Measurements from ENCODE around the gene LYRM4.

Gene LYRM4

GRCh38 chr6:5098501-5099270 is 162.1 kb downstream of the LYRM4 start:
- DNase-seq (ENCODE audit: low spot score): no peak

DNA sequence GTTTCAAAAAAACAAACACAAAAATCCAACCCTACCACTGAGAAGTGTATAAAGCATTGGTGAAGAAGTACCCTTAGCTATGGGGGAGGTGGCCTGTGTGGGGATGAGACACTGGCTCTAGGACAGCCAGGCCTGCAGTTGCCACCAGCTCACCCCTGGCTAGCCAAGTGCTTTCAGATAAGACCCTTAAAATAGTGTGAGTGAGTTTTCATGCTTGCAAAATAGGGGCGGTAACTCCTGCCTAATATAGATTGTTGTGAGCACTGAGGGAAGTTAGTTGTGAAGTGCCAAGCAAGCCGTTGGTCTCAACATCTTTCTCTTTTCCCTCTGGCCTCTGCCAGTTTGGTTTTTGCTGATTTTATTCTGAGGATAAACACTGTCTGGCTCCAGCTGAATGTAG is 164.3 kb downstream of the LYRM4 start:
- no peak for DNase-seq (ENCODE audit: low spot score)

DNA sequence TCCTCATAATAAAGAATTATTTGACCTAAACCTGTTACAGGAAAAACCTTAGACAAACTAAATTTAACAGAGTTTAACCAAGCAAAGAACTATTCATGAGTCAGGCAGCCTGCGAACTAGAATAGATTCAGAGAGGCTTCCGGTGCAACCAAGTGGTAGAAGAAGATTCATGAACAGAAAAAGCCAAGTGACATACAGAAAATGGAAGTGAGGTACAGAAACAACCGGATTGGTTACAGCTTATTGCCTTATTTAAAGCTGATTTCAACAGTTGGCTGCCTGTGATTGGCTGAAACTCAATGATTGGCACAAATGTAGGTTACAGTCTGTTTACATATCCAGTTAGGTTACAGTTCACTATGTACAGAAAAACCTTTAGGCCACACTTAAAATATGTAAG is 165.5 kb downstream of the LYRM4 start:
- no peak for DNase-seq (ENCODE audit: low spot score)

DNA sequence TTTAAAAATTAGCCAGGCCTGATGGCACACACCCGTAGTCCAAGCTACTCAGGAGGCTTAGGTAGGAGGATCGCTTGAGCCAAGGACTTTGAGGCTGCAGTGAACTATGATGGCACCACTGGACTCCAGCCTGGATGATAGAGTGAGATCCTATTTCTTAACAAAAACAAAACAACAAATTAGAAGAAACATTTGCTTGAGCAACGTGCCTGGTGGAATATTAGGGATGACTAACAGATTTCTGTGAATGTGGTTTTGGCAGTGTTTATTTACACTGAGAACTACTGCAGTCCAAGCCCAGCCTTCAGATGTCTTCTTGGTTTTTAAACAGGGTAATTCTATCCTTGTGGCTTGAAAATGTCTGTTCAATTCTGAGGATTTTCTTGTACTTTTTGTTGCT is 166.4 kb downstream of the LYRM4 start:
- DNase-seq (ENCODE audit: low spot score): no peak

DNA sequence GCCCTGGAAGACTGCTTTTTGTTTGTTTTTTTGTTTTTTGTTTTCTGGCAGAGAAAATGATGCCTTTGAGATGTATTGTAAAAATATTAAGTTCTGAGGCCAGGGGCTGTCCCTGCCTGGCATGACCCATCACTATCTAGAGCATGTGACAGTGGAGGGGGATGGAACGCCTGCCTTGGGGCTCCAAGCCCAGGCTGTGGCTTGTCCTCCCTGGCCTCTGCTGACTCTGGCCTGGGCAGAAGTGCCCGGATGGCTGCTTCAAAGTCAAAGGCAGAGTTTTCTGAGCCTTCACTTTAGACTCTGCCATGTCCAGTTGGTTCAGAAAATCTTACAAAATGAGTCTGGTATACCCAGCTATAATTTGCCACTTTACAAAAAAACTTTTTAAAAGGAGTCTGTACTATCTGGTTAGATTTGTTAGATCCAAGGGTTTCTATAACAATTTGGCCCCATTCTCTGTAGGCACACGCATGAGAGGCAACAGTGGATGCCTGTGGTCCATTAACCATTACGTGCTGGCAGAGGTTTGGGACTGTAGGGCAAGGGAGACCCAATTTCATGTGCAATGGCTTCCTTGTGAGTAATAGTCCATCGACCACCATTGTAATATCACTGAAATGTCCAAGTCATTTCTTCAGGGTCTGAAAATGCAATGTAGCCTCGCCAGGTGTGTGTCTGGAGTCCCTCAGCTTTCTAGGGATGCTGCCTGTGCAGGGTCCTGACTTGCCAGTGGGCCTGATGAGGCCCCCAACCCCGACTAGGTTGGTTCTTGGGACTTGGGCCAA is 167.3 kb downstream of the LYRM4 start:
- DNase-seq (ENCODE audit: low spot score): no peak

GRCh38 chr6:5091210-5092069 is 169.3 kb downstream of the LYRM4 start:
- no peak for DNase-seq (ENCODE audit: low spot score)

DNA sequence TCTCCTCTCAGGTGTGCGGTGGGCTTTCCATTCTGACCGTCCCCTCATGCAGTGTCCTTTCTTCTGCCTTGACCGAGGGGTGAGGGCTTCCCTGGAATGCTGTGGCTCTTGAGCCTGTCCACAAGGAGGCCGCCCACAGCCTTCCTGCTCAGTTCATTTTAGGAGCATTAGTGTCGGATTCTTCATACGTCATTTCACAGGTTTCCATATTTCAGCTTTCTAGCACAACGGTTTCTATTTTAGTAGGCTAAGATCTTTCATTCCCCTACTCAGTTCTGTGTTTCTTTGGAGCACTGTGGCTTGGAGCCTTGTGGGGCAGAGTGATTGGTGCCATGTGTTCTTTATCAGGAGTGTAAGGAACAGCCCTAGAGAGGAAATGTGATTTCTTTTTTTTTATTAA is 170.1 kb downstream of the LYRM4 start:
- no peak for DNase-seq (ENCODE audit: low spot score)

DNA sequence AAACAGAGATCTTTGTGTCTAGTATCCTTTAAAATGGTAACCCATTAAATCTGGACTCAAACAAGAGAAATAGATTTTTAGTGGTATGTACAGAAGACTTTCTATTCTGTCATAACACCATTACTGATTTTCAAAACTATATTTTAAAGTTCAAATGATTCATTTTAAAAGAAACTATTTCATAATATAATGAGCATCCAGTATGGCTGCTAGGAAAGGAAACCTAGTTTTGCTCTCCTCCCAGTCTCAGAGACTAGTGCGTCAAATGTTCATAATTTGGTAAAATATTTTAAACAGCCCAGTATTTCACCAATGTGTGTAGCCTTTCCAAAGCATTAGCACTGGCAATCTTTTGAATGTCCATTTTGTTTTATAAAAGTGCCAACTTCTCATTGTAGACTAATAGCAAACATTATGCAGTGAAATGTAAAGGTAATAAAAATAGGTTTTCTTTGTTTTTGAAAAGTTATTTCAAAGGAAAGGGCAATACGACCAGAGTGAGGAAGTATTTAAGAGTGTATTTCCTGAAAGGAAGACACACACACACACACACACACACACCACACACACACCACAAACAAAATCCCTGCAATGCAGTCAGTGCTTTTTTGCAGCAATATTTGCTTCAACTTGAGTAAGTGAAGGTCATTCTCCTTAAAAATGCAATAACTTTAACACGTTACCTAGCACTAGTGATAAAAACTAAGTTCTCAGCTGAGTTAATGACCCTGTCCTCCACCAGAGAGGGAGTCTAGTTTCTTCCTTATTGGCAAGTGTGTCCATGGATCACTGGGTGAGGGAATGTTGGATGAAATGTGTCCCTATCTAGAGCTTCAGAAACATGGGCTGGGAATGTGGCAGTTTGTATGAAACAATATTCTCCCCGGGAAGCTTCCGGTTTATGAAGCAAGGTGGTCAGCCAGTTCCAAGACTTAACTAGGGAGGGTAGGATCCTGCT is 171.0 kb downstream of the LYRM4 start:
- no peak for DNase-seq (ENCODE audit: low spot score)

DNA sequence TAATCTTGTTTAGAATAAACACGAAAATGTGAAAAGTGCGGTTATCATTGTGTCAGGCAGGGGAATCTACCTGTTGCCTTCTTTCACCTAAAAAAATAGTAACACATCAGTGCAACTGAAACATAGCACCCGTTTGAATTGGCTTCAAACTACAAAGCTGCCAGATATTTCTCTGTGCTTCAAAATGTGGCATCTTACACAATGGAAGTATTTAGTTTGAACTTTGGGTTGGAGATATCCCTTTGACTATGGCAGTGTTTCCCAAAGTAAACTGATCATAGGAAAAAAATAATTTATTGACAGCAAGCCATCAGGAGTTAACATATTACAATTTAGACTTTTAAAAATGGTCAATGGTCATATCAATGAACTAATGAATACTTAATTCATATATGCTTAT is 172.0 kb downstream of the LYRM4 start:
- no peak for DNase-seq (ENCODE audit: low spot score)

- DNase-seq (ENCODE audit: low spot score): no peak
These were observed 173.4 kb downstream of the LYRM4 start for GRCh38 chr6:5087389-5087788.

- DNase-seq (ENCODE audit: low spot score): no peak
These were observed 174.4 kb downstream of the LYRM4 start for GRCh38 chr6:5086294-5086890.

DNA sequence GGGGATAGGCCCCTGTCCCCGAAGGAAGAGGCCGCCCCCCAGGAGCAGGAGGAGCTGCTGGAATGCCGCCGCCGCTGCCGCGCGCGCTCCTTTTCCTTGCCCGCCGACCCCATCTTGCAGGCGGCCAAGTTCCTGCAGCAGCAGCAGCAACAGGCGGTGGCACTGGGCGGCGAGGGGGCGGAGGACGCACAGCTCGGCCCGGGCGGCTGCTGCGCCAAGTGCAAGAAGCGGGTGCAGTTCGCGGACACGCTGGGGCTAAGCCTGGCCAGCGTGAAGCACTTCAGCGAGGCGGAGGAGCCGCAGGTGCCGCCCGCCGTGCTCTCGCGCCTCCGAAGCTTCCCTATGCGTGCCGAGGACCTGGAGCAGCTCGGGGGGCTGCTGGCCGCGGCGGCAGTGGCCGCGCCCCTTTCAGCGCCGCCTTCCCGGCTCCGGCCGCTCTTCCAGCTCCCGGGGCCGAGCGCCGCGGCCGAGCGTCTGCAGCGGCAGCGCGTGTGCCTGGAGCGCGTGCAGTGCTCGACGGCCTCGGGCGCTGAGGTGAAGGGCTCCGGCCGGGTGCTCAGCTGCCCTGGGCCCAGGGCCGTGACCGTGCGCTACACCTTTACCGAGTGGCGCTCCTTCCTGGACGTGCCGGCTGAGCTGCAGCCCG is 175.0 kb downstream of the LYRM4 start:
- DNase-seq (ENCODE audit: low spot score): peak; percentile 37

DNA sequence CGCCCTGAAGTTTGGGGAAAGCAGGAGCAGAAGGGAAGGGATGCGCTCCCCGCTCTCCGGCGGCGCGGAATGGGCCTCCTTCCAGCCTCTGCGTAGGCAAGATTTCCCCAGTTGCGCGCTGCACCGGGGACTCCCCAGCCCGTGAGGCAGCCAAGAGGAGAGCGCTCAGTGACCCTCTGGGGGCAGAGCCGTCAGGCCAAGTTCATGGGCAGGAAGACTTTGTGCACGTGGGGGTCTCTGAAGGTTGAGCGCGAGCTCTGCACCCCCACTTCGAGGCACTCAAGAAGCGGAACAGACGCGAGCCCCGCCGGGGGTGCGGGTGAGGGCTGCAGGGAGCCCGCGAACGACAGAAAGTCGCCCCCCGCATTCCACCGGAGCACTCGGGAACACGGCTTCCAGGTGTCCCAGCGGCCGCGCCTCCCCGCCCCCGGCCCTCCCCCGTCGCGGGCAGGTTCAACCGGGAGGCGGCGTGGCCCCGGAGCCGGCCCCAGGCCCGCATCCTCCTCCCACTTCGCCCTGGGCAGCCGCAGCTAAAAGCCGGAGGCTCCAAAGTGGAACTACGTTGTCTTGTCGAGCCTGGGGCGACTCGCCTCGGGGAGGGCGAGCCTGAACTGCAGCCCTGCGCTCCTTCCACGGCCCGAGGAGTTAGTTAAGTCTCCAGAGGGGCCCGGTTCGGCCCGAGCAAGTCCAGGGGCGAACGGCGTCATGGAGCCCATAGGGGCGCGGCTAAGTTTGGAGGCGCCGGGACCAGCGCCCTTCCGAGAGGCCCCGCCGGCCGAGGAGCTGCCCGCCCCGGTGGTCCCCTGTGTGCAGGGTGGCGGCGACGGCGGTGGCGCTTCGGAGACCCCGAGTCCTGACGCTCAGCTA is 175.7 kb downstream of the LYRM4 start, which contains the start of gene PPP1R3G:
PPP1R3G (plus strand) TSS at position 561 of the 867 bp plus-strand sequence; CDS start at position 706, 145 bp downstream.
- DNase-seq (ENCODE audit: low spot score): peak; percentile 43

GRCh38 chr6:5084360-5084780 is 176.4 kb downstream of the LYRM4 start:
- no peak for DNase-seq (ENCODE audit: low spot score)

- DNase-seq (ENCODE audit: low spot score): no peak
These were observed 176.9 kb downstream of the LYRM4 start for GRCh38 chr6:5083813-5084359.

DNA sequence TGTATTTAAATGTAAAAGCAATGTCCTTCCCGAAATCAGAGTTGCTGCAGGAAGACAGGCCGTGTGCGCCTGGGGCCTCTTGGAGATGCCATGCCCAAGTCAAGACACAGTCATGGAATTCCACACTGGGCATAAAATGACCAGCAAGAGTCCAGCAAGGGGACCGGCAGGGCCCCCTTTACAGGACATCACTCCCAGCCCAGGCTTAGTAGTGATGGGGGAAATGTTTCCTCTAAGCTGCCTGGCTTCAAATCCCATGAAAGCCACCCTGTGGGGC is 177.5 kb downstream of the LYRM4 start:
- no peak for DNase-seq (ENCODE audit: low spot score)

DNA sequence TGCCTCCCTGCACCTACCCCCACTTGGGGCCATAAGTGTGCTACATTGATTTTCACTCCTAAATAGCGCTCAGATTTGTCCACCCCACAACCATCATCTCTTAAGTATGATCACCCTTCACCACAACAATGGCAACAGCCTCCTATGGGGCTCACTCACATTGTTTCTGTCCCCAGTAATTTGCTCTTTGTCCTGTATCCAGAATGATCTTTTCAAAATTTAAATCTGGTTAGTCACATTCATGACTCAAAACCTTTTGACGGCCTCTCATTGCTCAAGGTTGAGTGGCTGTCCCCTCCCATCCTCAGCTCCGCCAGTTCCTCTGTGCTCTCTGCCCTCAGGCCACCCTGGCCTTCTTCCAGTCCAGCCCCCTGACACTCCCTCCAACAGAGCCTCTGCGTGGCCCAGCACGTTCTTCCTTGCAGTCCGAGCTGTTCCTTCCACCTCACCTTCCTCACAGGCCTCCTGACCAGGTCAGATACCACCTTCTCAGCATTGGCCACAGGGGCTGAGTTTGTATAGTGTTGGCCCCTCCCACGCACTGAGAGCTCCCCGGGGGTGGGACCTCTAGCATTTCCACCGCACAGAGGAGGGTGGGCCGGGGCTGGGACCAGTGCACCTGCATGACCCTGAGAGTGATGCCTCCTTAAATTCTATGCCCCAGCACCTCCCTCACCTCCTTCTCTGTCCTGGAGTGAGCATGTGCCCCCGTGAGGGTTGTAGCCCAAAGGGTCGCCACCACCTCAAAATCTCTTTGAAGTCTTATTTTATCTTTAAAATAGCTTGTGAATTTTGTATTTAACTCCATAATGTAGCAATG is 178.1 kb downstream of the LYRM4 start:
- no peak for DNase-seq (ENCODE audit: low spot score)

GRCh38 chr6:5081955-5082354 is 178.8 kb downstream of the LYRM4 start:
- DNase-seq (ENCODE audit: low spot score): no peak
